Measurements from ENCODE around the gene STRAP.

Gene STRAP

GRCh38 chr12:15882118-15882971 is at the start of gene STRAP:
Gene STRAP (plus strand): TSS chr12:15882387. CDS start chr12:15882708, 321 bp downstream.
- DNase-seq (ENCODE audit: low read depth in 2 of 2), result peak; percentile 91 to 92

- DNase-seq (ENCODE audit: low read depth in 2 of 2), result no peak
Measured at GRCh38 chr12:15834575-15834974, 47.6 kb upstream of the STRAP start.

- no peak for DNase-seq (ENCODE audit: low read depth in 2 of 2)
Measured at GRCh38 chr12:15837141-15837790, 44.9 kb upstream of the STRAP start.

GRCh38 chr12:15839041-15839440 is 43.1 kb upstream of the STRAP start:
- no peak for DNase-seq (ENCODE audit: low read depth in 2 of 2)

GRCh38 chr12:15839682-15840081 is 42.5 kb upstream of the STRAP start:
- no peak for DNase-seq (ENCODE audit: low read depth in 2 of 2)

- no peak for DNase-seq (ENCODE audit: low read depth in 2 of 2)
Measured at GRCh38 chr12:15842108-15842507, 40.1 kb upstream of the STRAP start.

- no peak for DNase-seq (ENCODE audit: low read depth in 2 of 2)
Measured at GRCh38 chr12:15846887-15847286, 35.3 kb upstream of the STRAP start.

GRCh38 chr12:15848606-15849005 is 33.6 kb upstream of the STRAP start:
- DNase-seq (ENCODE audit: low read depth in 2 of 2), result no peak

- no peak for DNase-seq (ENCODE audit: low read depth in 2 of 2)
Measured at GRCh38 chr12:15851045-15851620, 31.1 kb upstream of the STRAP start.

GRCh38 chr12:15851919-15852318 is 30.3 kb upstream of the STRAP start:
- no peak for DNase-seq (ENCODE audit: low read depth in 2 of 2)

- DNase-seq (ENCODE audit: low read depth in 2 of 2), result no peak
Measured at GRCh38 chr12:15852383-15852782, 29.8 kb upstream of the STRAP start.

GRCh38 chr12:15853877-15854276 is 28.3 kb upstream of the STRAP start:
- DNase-seq (ENCODE audit: low read depth in 2 of 2), result no peak

GRCh38 chr12:15854916-15855315 is 27.3 kb upstream of the STRAP start:
- DNase-seq (ENCODE audit: low read depth in 2 of 2), result no peak

GRCh38 chr12:15855646-15856045 is 26.5 kb upstream of the STRAP start:
- no peak for DNase-seq (ENCODE audit: low read depth in 2 of 2)

- no peak for DNase-seq (ENCODE audit: low read depth in 2 of 2)
Measured at GRCh38 chr12:15856097-15856982, 25.8 kb upstream of the STRAP start.

- DNase-seq (ENCODE audit: low read depth in 2 of 2), result no peak
Measured at GRCh38 chr12:15858353-15858752, 23.8 kb upstream of the STRAP start.

GRCh38 chr12:15859116-15859515 is 23.1 kb upstream of the STRAP start:
- no peak for DNase-seq (ENCODE audit: low read depth in 2 of 2)

- no peak for DNase-seq (ENCODE audit: low read depth in 2 of 2)
Measured at GRCh38 chr12:15861404-15861803, 20.8 kb upstream of the STRAP start.

GRCh38 chr12:15862840-15863239 is 19.3 kb upstream of the STRAP start:
- DNase-seq (ENCODE audit: low read depth in 2 of 2), result no peak

GRCh38 chr12:15863372-15863771 is 18.8 kb upstream of the STRAP start:
- DNase-seq (ENCODE audit: low read depth in 2 of 2), result no peak

- DNase-seq (ENCODE audit: low read depth in 2 of 2), result no peak
Measured at GRCh38 chr12:15863984-15864383, 18.2 kb upstream of the STRAP start.

- DNase-seq (ENCODE audit: low read depth in 2 of 2), result no peak
Measured at GRCh38 chr12:15868186-15868585, 14.0 kb upstream of the STRAP start.
